HG03558 (cell line): Measurements from ENCODE around the gene LTBP1.
"Not testable (repeated sequence)": the region's sequence is repeated elsewhere in the genome, so short reads cannot be mapped to it uniquely, and the experiment has no call there.

Experiments used
- ATAC-seq: cut with Tn5 transposase; IDR thresholded peaks from one replicate; pipeline ENCODE4 v1.9.1; 2021; ENCODE audit warnings: moderate number of reproducible peaks; ENCODE audit not compliant: unreplicated experiment; ENCODE audit errors: extremely low read depth

LTBP1 gene

DNA sequence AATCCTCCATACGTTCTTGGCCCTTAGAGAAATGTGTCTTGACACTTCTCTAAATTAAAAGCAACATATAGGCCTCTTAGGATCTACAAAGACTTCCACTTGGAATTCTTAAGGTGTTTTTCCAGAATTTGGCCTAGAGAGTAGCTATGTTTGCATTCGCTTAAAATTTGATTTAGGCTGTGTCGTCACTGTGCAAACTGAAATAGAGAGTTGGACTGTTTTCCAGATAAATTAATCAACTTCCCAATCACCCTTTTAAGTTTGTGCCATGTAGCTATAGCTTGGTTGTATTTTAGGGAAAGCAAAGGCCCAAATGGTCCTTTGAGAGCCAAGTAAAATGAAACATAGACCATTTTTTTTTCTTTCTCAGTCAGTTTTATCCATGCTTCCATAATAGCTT, 401.1 kb downstream of the LTBP1 start:
- ATAC-seq, result no peak

DNA sequence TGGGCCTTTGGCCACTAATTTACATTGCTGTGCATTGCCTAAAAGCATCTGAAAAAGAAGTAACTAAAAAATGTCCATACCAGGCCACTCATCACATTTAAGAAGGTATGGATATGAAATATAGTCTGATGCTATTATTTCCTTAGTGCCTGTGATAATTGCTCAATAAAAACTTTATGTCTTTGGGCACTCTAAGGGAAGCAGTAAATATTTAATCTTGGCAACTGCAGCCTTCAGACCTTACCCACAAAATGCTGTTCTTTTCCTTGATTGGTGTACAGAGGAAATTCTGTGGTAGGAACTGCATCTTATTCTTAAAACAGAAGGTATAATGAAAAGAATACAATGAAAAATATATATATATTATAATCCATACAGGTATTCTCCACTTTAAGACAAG, 403.9 kb downstream of the LTBP1 start:
- ATAC-seq, result no peak

DNA sequence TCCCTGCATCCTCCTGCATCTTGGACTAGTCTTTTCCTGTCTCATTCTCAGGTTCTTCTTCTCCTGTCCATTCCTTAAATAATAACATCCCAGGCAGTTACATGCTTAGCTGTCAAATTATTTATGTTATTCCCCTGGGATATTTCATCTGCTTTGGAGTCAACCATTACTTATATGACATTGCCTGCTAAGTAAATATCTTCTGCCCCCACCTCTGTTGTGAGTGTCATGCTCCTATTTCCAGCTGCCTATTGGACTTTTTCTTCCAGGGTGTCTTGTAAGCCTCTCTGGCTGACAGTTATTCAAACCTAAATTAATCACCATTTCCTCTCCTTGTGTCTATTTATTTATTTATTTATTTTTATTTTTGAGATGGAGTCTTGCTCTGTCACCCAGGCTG, 405.0 kb downstream of the LTBP1 start:
- ATAC-seq, result no peak

DNA sequence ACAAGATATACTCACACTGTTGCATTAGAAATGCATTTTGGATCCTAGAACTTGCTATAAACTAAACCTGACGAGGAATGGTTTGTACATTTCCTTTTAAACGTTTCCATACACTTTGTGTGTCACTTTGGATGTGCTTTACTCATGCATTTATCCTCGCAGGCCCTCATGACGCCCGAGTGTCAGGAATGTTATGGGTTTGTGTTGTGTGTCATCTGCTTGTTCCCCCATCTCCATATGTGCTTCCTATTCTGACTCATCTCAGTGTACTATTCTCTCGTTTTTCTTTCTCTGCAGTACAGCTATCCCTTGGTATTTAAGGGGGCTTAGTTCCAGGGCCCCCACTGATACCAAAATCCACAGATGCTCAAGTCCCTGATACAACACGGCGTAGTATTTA, 408.2 kb downstream of the LTBP1 start:
- no peak for ATAC-seq

- ATAC-seq, result no peak
Measured at GRCh38 chr2:33358878-33359277, 412.1 kb downstream of the LTBP1 start.

DNA sequence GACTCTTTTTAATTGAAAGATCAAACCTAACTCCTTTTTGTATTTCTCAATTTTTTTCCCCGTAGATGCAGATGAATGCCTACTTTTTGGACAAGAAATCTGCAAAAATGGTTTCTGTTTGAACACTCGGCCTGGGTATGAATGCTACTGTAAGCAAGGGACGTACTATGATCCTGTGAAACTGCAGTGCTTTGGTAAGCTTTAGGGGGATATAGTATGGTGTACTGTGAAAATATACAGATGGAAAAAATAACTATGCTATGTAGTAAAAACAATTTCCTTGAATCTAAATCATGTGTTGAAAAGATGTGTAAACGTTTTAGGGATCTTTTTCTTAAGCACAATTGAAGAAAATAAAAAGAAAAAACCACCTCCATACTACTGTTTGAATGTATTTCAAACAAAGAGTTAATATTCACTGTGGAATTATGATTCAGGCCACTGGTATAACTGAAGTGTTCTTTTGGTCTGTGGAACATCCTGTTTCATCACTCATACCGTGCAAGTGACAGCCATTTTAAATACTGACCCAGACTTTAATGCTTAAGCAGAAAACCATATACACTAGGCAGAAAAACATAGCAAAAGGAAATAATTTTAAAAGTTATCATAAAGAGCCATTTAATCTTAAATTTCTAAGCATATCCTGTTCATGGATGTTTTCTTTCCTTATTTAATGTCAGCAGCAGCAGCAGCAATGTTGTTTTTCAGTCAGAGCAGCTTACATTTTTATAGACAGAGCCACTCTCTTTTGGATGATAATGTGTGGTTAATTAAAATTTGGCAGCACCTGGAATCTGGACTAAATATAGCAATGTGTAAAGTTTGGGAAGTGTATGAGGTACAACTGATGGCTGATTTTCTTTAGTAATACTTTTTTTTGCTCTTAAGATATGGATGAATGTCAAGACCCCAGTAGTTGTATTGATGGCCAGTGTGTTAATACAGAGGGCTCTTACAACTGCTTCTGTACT, 416.9 kb downstream of the LTBP1 start:
- no peak for ATAC-seq

GRCh38 chr2:33365264-33365970, 418.7 kb downstream of the LTBP1 start:
- ATAC-seq, result no peak

DNA sequence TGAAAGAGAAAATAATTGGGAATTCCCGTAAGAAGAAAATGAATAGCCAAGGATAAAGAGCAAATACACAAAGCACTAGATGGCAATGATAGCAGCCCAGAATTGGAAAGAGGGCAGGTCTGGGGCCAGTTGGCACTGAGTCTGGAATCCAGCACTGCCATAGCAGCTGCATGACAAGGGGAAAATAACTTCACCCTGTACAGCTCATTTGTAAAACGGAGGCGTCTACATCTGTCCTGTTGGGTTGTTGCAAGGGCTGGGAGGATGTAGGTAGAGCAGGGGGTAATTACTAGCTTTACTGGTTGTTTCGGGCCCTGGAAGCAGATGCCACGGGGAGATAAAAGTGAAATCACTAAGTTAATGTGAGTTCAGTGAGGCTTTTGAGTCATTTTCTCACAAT, 419.7 kb downstream of the LTBP1 start:
- no peak for ATAC-seq

- ATAC-seq, result not testable (repeated sequence)
Measured at GRCh38 chr2:33368524-33368923, 421.8 kb downstream of the LTBP1 start.

- no peak for ATAC-seq
Measured at GRCh38 chr2:33369191-33369590, 422.4 kb downstream of the LTBP1 start.

GRCh38 chr2:33370636-33371265, 424.0 kb downstream of the LTBP1 start:
- ATAC-seq, result no peak

- ATAC-seq, result no peak
Measured at GRCh38 chr2:33371304-33372090, 424.7 kb downstream of the LTBP1 start.

DNA sequence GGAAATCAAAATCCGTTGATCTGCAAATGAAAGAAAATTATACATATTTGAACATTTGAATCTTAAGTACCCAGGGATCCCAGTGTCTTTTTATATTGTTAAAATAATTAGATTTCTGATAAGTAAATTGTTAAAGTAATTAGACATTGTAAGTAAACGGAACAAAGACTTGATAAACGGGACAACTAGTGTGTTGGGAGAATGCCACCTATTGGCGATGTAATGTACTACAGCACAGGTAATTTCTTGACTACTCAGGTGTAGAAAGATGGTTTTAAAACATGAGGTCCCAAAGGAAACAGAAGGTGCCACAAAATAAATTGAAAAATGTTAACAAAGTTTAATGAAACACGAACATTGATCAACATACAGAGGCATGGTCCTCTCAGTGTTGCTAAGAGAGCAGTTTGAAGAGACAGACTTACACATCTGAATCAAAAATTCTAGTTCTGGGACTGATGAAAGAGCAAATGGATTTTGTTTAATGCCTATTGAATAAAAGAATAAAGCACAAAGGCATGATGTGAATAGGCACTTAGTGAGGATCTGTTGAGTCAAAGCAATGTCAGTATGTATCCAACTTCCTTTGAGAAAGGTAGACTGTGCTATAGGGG, 426.3 kb downstream of the LTBP1 start:
- ATAC-seq, result no peak

DNA sequence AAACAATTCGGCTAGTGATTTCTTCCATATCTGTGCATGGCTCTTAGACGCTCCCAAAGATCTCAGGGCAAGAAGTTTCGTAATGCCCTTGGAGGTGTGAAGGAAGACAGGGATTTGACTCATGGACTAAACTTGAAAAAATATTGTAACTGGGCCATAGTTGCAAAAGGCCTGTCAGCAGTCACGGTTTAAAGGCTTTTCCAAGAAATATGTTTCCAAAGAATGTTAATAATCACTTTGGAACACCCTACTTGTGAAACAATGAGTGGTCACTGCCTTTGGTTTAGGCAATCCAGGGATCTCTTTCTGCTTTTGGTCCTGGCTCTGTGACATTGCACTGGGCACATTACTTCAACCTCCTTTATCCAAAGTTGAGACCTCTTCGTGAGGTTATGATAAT, 427.2 kb downstream of the LTBP1 start:
- no peak for ATAC-seq

GRCh38 chr2:33375054-33375453, 428.3 kb downstream of the LTBP1 start:
- no peak for ATAC-seq

DNA sequence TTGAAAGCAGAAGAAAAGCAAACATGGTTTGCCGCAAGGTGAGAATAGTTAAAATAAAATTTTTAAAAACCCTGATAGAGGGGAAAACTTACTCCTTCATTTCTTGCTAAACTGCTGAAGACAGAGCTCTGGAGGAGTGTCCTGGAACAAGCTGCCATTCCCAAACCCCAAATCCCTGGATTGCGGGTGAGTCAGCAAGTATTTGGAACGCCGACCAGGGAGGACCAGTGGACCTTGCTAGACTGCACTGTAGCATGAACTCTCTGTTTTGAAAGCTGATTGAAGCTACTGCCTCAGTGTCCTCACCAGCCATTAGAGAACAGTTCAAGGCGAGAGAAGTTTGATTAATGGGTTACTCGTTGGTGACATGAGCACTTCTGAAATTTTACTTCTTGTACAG, 430.3 kb downstream of the LTBP1 start:
- no peak for ATAC-seq

DNA sequence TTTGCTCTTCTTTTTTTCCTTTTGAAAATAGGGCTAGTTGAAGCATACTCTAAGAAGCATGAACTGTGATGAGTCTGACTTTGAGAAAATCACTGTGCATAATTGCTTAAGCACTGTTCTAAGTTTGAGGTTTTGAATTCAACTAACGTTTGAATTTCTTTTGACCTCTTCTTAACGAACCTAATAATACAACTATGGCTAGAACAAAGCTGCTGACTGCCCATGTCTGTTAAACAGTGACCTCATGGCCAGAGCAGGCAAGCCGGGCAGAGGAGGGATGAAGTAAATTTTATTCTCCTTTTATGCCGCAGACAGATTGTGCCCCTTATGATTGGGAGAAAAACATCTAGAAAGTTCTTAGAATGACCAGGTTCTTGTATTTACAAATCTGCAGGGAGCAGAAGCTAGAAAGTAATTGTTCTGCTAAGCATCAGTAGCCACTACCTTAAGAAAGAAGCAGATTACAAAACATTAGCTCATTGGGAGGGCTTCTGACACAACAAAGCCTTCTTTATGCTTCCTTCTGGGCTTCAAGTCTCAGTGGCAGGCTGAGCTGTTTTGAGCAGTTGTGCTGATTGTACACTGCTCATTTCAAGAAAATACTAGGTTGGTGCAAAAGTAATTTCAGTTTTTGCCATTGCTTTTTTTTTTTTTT, 431.9 kb downstream of the LTBP1 start:
- ATAC-seq, result no peak

DNA sequence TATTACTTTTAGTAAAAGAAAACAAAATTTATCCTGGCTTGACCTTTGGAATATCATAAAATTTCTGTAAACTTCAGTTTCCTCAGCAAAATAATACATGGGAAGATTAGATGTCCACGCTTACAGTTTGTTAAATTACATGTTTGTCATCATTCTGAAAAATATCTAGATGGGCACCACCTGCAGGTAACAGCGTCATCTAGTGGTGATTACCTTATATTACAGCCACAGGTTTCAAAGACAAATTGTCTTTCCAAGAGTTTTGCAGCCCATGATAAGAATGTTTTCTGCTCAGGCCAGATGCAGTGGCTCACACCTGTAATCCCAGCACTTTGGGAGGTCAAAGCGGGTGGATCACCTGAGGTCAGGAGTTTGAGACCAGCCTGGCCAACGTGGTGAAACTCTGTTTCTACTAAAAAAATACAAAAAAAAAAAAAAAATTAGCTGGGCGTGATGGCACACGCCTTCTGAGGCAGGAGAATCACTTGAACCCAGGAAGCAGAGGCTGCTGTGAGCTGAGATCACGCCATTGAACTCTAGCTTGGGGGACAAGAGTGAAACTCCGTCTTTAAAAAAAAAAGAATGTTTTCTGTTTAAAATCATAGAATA, 433.4 kb downstream of the LTBP1 start:
- ATAC-seq, result no peak

GRCh38 chr2:33380719-33381118, 434.0 kb downstream of the LTBP1 start:
- no peak for ATAC-seq
